Muscle layer of duodenum (tissue), 2 donors: ENCODE measurements around the gene HYDIN.
"Not testable (repeated sequence)": the region's sequence is repeated elsewhere in the genome, so short reads cannot be mapped to it uniquely, and the experiment has no call there.

ENCODE experiments used
- H3K27ac ChIP-seq: one replicate; pipeline ENCODE4 v1.7.0; 2013; ENCODE audit warnings: mild to moderate bottlenecking, low read length
- H3K27me3 ChIP-seq: one replicate; pipeline ENCODE4 v1.7.0; 2013; ENCODE audit warnings: low read depth, mild to moderate bottlenecking, control low read depth, low read length
- H3K36me3 ChIP-seq, 2 donors: one replicate each; pipeline ENCODE4 v1.7.0; 2013; ENCODE audit warnings: low read length in 2 of 2, control low read depth in 1 of 2, mild to moderate bottlenecking in 1 of 2; ENCODE audit not compliant: insufficient read depth in 2 of 2, control insufficient read depth in 1 of 2
- H3K4me1 ChIP-seq, 2 donors: one replicate each; pipeline ENCODE4 v1.7.0; 2013; ENCODE audit warnings: low read length in 2 of 2, mild to moderate bottlenecking in 2 of 2, control low read depth in 1 of 2, moderate library complexity in 1 of 2; ENCODE audit not compliant: insufficient read depth in 2 of 2, control insufficient read depth in 1 of 2
- H3K4me3 ChIP-seq, 2 donors: one replicate each; pipeline ENCODE4 v1.7.0; 2013; ENCODE audit warnings: low read length in 2 of 2, low read depth in 1 of 2, mild to moderate bottlenecking in 1 of 2
- H3K9me3 ChIP-seq, 2 donors: one replicate each; pipeline ENCODE4 v1.7.0; 2013; ENCODE audit warnings: low read length in 2 of 2, control low read depth in 1 of 2, mild to moderate bottlenecking in 1 of 2; ENCODE audit not compliant: control insufficient read depth in 1 of 2
- donor health status: healthy.

Gene HYDIN

DNA sequence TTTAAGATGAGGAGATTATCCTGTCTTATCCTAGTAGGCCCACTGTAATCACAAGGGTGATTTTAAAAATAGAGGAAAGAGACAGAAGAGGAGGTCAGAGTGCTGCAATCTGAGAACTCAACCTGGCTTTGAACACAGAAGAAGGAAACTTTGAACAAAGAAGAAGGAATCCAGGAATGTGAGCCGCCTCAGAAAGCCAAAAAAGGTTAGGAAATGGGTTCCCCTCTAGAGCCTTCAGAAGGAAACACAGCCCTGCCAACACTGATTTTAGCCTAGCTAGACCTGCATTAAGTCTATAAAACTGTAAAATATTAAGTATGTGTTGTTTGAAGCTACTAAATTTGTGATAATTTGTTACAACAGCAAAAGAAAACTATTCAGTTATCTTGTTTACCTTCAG is 149.7 kb downstream of the HYDIN start:
- not testable (repeated sequence) for H3K4me3 ChIP-seq, H3K27ac ChIP-seq, H3K27me3 ChIP-seq, H3K9me3 ChIP-seq, H3K4me1 ChIP-seq, H3K36me3 ChIP-seq

DNA sequence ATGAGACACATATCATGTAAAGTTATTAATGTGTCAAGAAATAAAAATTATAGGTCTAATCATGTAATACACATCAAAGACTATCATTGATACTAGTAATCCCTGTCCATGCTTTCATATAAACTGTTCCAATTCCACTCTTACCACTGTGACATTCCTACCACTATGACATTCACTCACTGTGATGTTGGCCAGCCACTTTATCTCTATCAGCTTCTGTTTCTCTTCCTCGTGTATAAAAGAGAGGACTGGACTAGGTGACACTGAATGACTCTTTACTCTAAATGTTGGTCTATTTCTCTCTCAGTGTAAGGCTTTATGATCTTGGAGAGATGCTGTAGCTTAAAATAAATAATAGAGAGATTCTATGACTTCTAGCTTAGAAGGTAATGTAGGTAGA is 150.3 kb downstream of the HYDIN start:
- H3K27ac ChIP-seq, H3K36me3 ChIP-seq: not testable (repeated sequence)

GRCh38 chr16:71070651-71071050 is 159.9 kb downstream of the HYDIN start:
- not testable (repeated sequence) for H3K4me1 ChIP-seq, H3K9me3 ChIP-seq, H3K27ac ChIP-seq, H3K4me3 ChIP-seq, H3K27me3 ChIP-seq, H3K36me3 ChIP-seq

More for the DNA sequence above, 150.3 kb downstream of the HYDIN start:
- H3K4me3 ChIP-seq, H3K4me1 ChIP-seq, H3K27me3 ChIP-seq, H3K9me3 ChIP-seq: not testable (repeated sequence)

DNA sequence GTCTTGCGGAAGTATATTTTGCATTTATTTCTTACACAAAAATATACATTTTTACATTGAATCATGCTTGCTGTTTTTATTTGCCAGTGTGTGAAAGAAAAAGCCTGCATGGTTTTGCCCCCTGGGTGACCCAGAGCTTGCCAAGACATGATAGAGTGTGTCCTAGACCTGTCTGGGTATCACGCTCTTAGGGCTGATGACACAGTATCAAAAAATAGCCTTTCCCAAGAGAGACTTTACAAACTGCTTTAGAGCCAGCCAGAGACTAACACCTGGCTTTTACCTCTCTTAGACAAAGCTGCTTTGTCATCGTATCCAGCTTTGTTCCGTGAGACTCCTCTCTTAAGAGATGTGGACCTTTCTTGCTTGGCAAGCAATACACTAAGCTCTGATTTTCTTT is 160.7 kb downstream of the HYDIN start:
- H3K36me3 ChIP-seq, H3K4me1 ChIP-seq, H3K27me3 ChIP-seq, H3K27ac ChIP-seq, H3K4me3 ChIP-seq, H3K9me3 ChIP-seq: not testable (repeated sequence)

DNA sequence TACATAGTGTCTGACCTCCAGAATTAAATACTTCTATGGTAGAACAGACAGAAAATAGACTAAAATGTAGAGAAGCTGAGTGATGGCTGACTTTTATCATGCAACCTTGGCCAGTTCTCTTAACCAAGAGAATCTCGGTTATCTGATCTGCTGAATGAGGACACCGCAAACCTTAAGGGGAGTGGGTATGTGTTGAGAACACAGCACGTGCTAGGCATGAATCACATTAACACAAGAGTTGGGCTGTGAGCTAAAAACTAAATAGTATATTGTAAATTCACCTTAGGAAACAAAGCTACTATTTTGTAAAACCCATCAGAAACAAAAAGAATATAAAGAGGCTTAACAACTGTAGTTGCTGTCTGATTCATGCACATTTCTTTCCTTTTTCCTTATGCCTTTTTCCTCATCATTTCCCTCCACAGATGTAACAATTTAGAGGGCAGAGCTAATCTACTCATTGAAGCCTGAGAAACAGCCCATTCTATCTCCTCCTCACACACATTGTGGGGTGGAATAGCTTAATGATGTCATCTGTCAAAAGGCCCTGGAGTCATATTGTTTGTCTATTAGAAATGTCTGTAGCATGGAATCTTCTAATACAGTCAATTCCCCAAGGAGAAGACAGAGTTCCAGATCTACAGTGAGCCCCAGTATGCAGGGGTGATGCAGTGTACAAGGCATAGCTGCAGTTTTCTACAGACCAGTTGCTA is 176.5 kb downstream of the HYDIN start:
- H3K4me1 ChIP-seq, H3K27me3 ChIP-seq, H3K4me3 ChIP-seq, H3K27ac ChIP-seq, H3K36me3 ChIP-seq, H3K9me3 ChIP-seq: not testable (repeated sequence)

- not testable (repeated sequence) for H3K9me3 ChIP-seq, H3K27me3 ChIP-seq, H3K27ac ChIP-seq, H3K36me3 ChIP-seq, H3K4me1 ChIP-seq, H3K4me3 ChIP-seq
Observed at GRCh38 chr16:71050307-71050706, 180.2 kb downstream of the HYDIN start.

GRCh38 chr16:71039368-71040111 is 191.0 kb downstream of the HYDIN start:
- H3K27ac ChIP-seq, H3K36me3 ChIP-seq, H3K4me3 ChIP-seq, H3K4me1 ChIP-seq, H3K9me3 ChIP-seq, H3K27me3 ChIP-seq: not testable (repeated sequence)

GRCh38 chr16:71038421-71038820 is 192.1 kb downstream of the HYDIN start:
- not testable (repeated sequence) for H3K27me3 ChIP-seq, H3K4me3 ChIP-seq, H3K4me1 ChIP-seq, H3K9me3 ChIP-seq, H3K36me3 ChIP-seq, H3K27ac ChIP-seq

GRCh38 chr16:71037987-71038386 is 192.5 kb downstream of the HYDIN start:
- not testable (repeated sequence) for H3K9me3 ChIP-seq, H3K36me3 ChIP-seq, H3K4me3 ChIP-seq, H3K27me3 ChIP-seq, H3K4me1 ChIP-seq, H3K27ac ChIP-seq

DNA sequence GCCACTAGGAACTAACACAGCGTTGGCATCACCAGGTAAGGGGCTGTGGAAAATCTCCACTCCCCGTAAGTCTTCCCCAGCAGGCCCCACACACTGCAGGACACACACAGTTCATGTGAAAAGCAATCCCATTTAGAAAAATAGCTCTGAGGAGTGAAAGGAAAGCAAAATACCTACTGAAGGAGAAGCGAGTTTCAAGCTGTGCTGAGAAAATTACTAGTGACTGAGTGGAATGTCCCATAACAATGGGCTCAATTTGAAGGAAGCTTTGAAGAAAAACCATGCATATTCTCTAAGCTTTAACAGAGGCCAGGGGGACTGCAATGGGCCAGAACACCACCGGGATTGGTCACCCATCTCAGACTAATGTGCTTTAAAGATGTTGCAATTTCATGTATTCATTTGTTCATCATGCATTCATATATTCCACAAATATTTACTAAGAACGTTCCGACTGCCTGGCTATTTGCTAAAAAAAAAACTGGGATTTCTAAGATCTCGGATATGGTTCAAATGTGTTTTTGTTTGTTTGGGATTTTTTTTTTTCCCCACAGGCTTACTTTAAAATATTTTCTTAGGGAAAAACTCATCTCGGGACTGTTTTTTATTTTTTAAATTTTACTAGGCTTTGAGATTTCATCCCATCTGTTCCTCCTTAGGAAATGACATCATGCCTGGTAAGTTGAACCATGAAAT is 202.3 kb downstream of the HYDIN start:
- H3K4me1 ChIP-seq, H3K9me3 ChIP-seq: not testable (repeated sequence)

DNA sequence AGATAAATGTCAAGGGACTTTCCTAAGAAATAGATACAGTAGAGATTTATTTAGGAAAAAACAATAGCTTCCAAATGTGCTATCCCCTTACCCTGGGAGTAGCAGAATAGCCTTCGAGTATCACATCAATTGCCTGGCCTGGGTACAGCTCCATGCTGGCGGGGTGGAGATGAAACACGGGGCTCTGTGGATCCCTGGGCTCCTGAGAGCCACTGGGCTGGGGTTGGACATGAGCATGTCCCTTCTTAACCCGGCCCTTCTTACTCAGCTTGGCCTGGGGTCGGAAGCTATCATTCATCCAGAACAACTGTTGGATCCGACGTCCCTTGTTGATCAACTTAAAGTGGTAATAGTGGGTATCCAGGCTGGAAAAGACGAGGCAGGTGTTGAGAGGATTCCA is 203.0 kb downstream of the HYDIN start:
- not testable (repeated sequence) for H3K27me3 ChIP-seq, H3K36me3 ChIP-seq, H3K4me3 ChIP-seq

More for the DNA sequence above, 202.3 kb downstream of the HYDIN start:
- H3K36me3 ChIP-seq, H3K4me3 ChIP-seq, H3K27ac ChIP-seq, H3K27me3 ChIP-seq: not testable (repeated sequence)

More for the DNA sequence above, 203.0 kb downstream of the HYDIN start:
- not testable (repeated sequence) for H3K4me1 ChIP-seq, H3K27ac ChIP-seq, H3K9me3 ChIP-seq
